ENCODE measurements around the gene LDB3.

Gene LDB3

GRCh38 chr10:86769991-86770390, 101.7 kb downstream of the LDB3 start:
- DNase-seq: no peak

- DNase-seq: no peak
Observed at GRCh38 chr10:86770412-86770960, 102.2 kb downstream of the LDB3 start.

GRCh38 chr10:86773498-86773897, 105.2 kb downstream of the LDB3 start:
- no peak for DNase-seq

GRCh38 chr10:86775056-86775869, 107.0 kb downstream of the LDB3 start:
- DNase-seq: no peak

- DNase-seq: no peak
Observed at GRCh38 chr10:86775870-86776180, 107.5 kb downstream of the LDB3 start.

GRCh38 chr10:86779220-86780017, 111.1 kb downstream of the LDB3 start:
- DNase-seq: no peak

- DNase-seq: no peak
Observed at GRCh38 chr10:86782701-86783418, 114.5 kb downstream of the LDB3 start.

- no peak for DNase-seq
Observed at GRCh38 chr10:86785037-86785436, 116.7 kb downstream of the LDB3 start.

Measured in CD4-positive, alpha-beta T cell treated with Interleukin-1 beta for 1 hour (primary cell).